MM.1S (cell line): ENCODE data around the gene FARP2.

Experiments used
- DNase-seq: peaks from one replicate; pipeline ENCODE4 v3.0.0-alpha.2; 2015
- H2AFZ ChIP-seq: fragments of 300-600 bp; sonication (generic); 2 replicates; pipeline ENCODE4 v1.6.0; 2016; ENCODE audit warnings: antibody characterized with exemption, low read length
- H3F3A ChIP-seq: fragments of 300-600 bp; sonication (generic); 2 replicates; pipeline ENCODE4 v1.6.1; 2016; ENCODE audit warnings: mild to moderate bottlenecking, antibody characterized with exemption, low read length, moderate library complexity, mixed read lengths; ENCODE audit not compliant: insufficient read depth
- H3K27ac ChIP-seq: fragments of 300-600 bp; sonication (generic); 2 replicates; pipeline ENCODE4 v1.5.1; 2016; ENCODE audit warnings: mild to moderate bottlenecking, low read length
- H3K27me3 ChIP-seq: fragments of 300-600 bp; sonication (generic); replicated peaks from 2 replicates; pipeline ENCODE4 v1.6.0; 2016; ENCODE audit warnings: low read length; ENCODE audit not compliant: insufficient read depth
- H3K36me3 ChIP-seq: fragments of 300-600 bp; sonication (generic); replicated peaks from 2 replicates; pipeline ENCODE4 v1.6.1; 2016; ENCODE audit warnings: mild to moderate bottlenecking, low read length, mixed read lengths; ENCODE audit not compliant: insufficient read depth
- H3K4me1 ChIP-seq: fragments of 300-600 bp; sonication (generic); 2 replicates; pipeline ENCODE4 v1.6.1; 2016; ENCODE audit warnings: low read length, mixed read lengths
- H3K4me2 ChIP-seq: fragments of 300-600 bp; sonication (generic); 2 replicates; pipeline ENCODE4 v1.6.0; 2016; ENCODE audit warnings: low read depth, low read length
- H3K4me3 ChIP-seq: fragments of 300-600 bp; sonication (generic); 2 replicates; pipeline ENCODE4 v1.5.1; 2016; ENCODE audit warnings: low read length, mixed read lengths
- H3K79me2 ChIP-seq: fragments of 300-600 bp; sonication (generic); 2 replicates; pipeline ENCODE4 v1.6.1; 2016; ENCODE audit warnings: mixed run types, low read length, mixed read lengths
- H3K9ac ChIP-seq: fragments of 300-600 bp; sonication (generic); 2 replicates; pipeline ENCODE4 v1.6.1; 2016; ENCODE audit warnings: low read length, mixed read lengths
- H3K9me2 ChIP-seq: fragments of 300-600 bp; sonication (generic); replicated peaks from 2 replicates; pipeline ENCODE4 v1.6.1; 2016; ENCODE audit warnings: mild to moderate bottlenecking, low read length, mixed read lengths; ENCODE audit not compliant: insufficient read depth
- H3K9me3 ChIP-seq: fragments of 300-600 bp; sonication (generic); replicated peaks from 2 replicates; pipeline ENCODE4 v1.6.1; 2016; ENCODE audit warnings: mild to moderate bottlenecking, low read length, mixed read lengths; ENCODE audit not compliant: insufficient read depth
- H4K20me1 ChIP-seq: fragments of 300-600 bp; sonication (generic); 2 replicates; pipeline ENCODE4 v1.6.1; 2016; ENCODE audit warnings: mild to moderate bottlenecking, low read length, moderate library complexity, mixed read lengths; ENCODE audit not compliant: insufficient read depth
- CTCF ChIP-seq: fragments of 300-600 bp; sonication (generic); IDR thresholded peaks from 2 replicates; pipeline ENCODE4 v1.5.1; 2016; ENCODE audit warnings: antibody characterized with exemption, low read length, mixed read lengths
- EZH2 ChIP-seq: fragments of 300-600 bp; sonication (generic); optimal IDR thresholded peaks from 2 replicates; pipeline ENCODE3; 2017; ENCODE audit warnings: low read depth, mild to moderate bottlenecking, antibody characterized with exemption, low read length, mixed read lengths
- EZH2phosphoT487 ChIP-seq: fragments of 300-600 bp; sonication (generic); IDR thresholded peaks from 2 replicates; pipeline ENCODE4 v1.6.1; 2018; ENCODE audit warnings: antibody characterized with exemption, low read length

FARP2 gene

GRCh38 chr2:241501099-241501541 lies 145.0 kb downstream of the FARP2 start:
- no peak overlapping the region for H3K9ac ChIP-seq
- no peak for TF ChIP-seq EZH2phosphoT487
- TF ChIP-seq CTCF, result no peak
- no peak for TF ChIP-seq EZH2
- no peak overlapping the region for H3K27ac ChIP-seq
- H4K20me1 ChIP-seq, result no peaks in the 10 kb centered on the region
- no peaks in the 10 kb centered on the region for H3K9me3 ChIP-seq
- H3K4me1 ChIP-seq, result no peaks in the 10 kb centered on the region
- H3K9me2 ChIP-seq, result no peaks in the 10 kb centered on the region
- no peaks in the 10 kb centered on the region for H3F3A ChIP-seq
- peaks cover 8% of the 10 kb centered on the region; the same call in 1 of the 2 replicates for H3K79me2 ChIP-seq
- no peak overlapping the region for H3K4me3 ChIP-seq
- no peak overlapping the region for H3K4me2 ChIP-seq
- no peaks in the 10 kb centered on the region for H3K27me3 ChIP-seq
- no peak for DNase-seq
- H3K36me3 ChIP-seq, result no peaks in the 10 kb centered on the region
- no peak overlapping the region for H2AFZ ChIP-seq

- Histone ChIP-seq H3K9me2 (no peaks in the 10 kb centered on the region), H3K4me3 (no peak overlapping the region), H3K4me2 (no peak overlapping the region), H3K79me2 (peaks cover 9% of the 10 kb centered on the region; the same call in 1 of the 2 replicates), H3K27ac (no peak overlapping the region), H3K9me3 (no peaks in the 10 kb centered on the region), H3K9ac (no peak overlapping the region), H3K4me1 (no peaks in the 10 kb centered on the region), H4K20me1 (no peaks in the 10 kb centered on the region), H3K36me3 (no peaks in the 10 kb centered on the region), H3F3A (no peaks in the 10 kb centered on the region), H3K27me3 (no peaks in the 10 kb centered on the region), H2AFZ (no peak overlapping the region)
- DNase-seq, result no peak
- TF ChIP-seq EZH2phosphoT487, result no peak
- no peak for TF ChIP-seq CTCF
- no peak for TF ChIP-seq EZH2
Observed at GRCh38 chr2:241501551-241501950, 145.5 kb downstream of the FARP2 start.

- Histone ChIP-seq H3K4me2 (no peak overlapping the region), H3K79me2 (peaks cover 9% of the 10 kb centered on the region; the same call in 1 of the 2 replicates), H3F3A (no peaks in the 10 kb centered on the region), H3K9me3 (no peaks in the 10 kb centered on the region), H3K27me3 (no peaks in the 10 kb centered on the region), H3K36me3 (no peaks in the 10 kb centered on the region), H3K9ac (no peak overlapping the region), H3K4me1 (no peaks in the 10 kb centered on the region), H4K20me1 (no peaks in the 10 kb centered on the region), H3K4me3 (no peak overlapping the region), H2AFZ (no peak overlapping the region), H3K27ac (no peak overlapping the region), H3K9me2 (no peaks in the 10 kb centered on the region)
- TF ChIP-seq EZH2 (no peak), CTCF (no peak), EZH2phosphoT487 (no peak)
- DNase-seq, result no peak
Observed at GRCh38 chr2:241502281-241502680, 146.2 kb downstream of the FARP2 start.
